ENCODE results near the gene IDH3A. TPM values are rescaled to one million over a fixed set of nuclear protein-coding genes. Genes with fewer than 3 reads are reported as not detected.

Gene IDH3A
- total RNA-seq, 2 donors from 2014 or later = 17.8 to 39.7 TPM

DNA sequence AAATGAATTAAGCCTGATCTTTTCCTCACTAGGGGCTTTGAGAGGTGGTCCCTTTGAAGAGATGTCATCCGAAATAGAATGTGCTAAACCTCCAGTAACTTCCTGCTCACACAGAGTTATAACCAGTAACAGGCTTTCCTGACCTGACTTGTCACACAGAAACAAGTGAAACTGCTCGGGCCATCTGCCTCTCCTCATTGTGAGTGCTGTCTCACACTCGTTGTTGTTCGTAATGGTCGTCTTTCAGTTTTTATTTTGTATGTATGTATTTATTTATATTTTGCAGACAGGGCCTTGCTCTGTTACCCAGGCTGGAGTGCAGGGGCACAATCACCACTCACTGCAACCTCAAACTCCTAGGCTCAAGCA is 61.2 kb downstream of the IDH3A start:
- Histone ChIP-seq H3K4me1 (peaks cover 100% of the 10 kb centered on the region), H3K36me3 (replicated peaks in 1 of 2; ENCODE audit: insufficient read depth in 1 of 2, low read depth in 2 of 2) (no peaks in the 10 kb centered on the region), H3K4me3 (no peak overlapping the region), H3K27me3 (no peaks in the 10 kb centered on the region), H3K27ac (peak overlapping the region; percentile 59 to 87 (median 65)), H3K9me3 (no peaks in the 10 kb centered on the region)
- ATAC-seq = no peak
- TF ChIP-seq, protein P1, sequence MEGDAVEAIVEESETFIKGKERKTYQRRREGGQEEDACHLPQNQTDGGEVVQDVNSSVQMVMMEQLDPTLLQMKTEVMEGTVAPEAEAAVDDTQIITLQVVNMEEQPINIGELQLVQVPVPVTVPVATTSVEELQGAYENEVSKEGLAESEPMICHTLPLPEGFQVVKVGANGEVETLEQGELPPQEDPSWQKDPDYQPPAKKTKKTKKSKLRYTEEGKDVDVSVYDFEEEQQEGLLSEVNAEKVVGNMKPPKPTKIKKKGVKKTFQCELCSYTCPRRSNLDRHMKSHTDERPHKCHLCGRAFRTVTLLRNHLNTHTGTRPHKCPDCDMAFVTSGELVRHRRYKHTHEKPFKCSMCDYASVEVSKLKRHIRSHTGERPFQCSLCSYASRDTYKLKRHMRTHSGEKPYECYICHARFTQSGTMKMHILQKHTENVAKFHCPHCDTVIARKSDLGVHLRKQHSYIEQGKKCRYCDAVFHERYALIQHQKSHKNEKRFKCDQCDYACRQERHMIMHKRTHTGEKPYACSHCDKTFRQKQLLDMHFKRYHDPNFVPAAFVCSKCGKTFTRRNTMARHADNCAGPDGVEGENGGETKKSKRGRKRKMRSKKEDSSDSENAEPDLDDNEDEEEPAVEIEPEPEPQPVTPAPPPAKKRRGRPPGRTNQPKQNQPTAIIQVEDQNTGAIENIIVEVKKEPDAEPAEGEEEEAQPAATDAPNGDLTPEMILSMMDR (IDR thresholded peaks at IDR 0.05) = no peak
- TF ChIP-seq POLR2A (IDR thresholded peaks at IDR 0.05) = no peak
- DNase-seq = peak in 1 of 4 donors; percentile 7
- intact Hi-C loops (cut with DNase I) = no loop called here
- WGBS, 2 donors = 51 to 54% methylated on average over 5 of the region's 5 CpGs

DNA sequence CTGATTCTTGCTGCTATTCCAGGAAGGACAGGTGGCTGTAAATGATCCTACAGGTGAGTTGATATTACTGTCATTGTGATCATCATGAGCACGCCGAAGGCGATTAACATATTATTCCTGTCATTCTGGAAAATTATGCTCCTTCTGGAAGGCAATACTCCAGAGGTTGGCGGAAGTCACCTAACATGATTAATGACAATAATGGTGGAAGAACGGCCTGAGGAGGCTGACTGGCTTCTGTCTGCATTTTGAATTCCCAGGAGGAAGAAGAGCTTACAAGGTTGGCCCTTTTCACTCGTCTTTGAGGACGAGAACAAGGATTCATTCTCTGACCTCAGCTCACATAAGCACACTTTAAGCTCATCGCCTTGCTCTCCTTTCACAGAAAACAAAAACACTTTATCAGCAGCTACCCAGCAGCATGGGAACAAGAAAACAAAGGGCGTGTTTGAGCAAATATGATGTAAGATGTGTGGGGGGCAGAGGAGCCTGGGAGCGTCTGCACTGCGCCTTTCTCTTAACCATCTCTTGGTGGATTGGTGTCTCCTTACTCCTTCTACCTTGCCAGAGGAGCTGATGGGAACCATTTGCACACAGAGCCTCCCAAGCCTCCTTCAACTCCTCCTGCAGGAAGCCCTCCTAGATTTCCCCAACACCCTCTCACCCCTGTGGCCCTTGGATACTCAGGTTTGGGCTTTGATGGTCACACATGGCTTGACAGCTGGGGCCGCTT is 62.2 kb downstream of the IDH3A start:
- H3K27me3 ChIP-seq = no peaks in the 10 kb centered on the region
- peaks cover 100% of the 10 kb centered on the region for H3K4me1 ChIP-seq
- WGBS, 2 donors = 75% methylated on average over 12 of the region's 12 CpGs
- no peak overlapping the region for H3K4me3 ChIP-seq
- DNase-seq (peak in 1 of 4 donors; percentile 9), ATAC-seq (no peak)
- no peaks in the 10 kb centered on the region for H3K9me3 ChIP-seq
- TF ChIP-seq, protein P1 (IDR thresholded peaks at IDR 0.05) = no peak
- TF ChIP-seq POLR2A (IDR thresholded peaks at IDR 0.05) = no peak
- H3K36me3 ChIP-seq (replicated peaks in 1 of 2; ENCODE audit: insufficient read depth in 1 of 2, low read depth in 2 of 2) = no peaks in the 10 kb centered on the region
- intact Hi-C loops (cut with DNase I) = no loop called here
- no peak overlapping the region for H3K27ac ChIP-seq

DNA sequence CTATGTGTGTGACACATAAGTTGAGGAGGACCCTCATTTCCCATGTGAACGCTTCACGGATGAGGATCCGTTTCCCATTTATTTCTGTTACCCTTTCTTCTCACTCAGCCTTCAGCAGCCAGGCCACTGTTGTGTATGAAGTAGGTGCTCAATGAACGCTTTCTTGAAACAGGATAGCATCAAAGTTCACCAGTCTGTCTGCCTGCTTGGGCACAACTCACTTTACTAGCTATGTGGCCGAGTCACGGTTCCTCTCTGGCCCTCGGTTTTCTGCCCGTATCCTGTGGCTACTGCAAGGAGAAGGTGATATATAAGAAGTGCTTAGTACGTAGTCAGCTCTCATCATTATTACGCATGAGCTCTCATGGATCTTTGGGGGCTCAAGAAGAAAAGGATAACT is 62.8 kb downstream of the IDH3A start:
- no peak for TF ChIP-seq POLR2A (IDR thresholded peaks at IDR 0.05)
- TF ChIP-seq, protein P1 (IDR thresholded peaks at IDR 0.05) = no peak
- Histone ChIP-seq H3K4me3 (no peak overlapping the region), H3K27me3 (no peaks in the 10 kb centered on the region), H3K36me3 (replicated peaks in 1 of 2; ENCODE audit: insufficient read depth in 1 of 2, low read depth in 2 of 2) (no peaks in the 10 kb centered on the region), H3K9me3 (no peaks in the 10 kb centered on the region), H3K27ac (no peak overlapping the region), H3K4me1 (peaks cover 100% of the 10 kb centered on the region)
- intact Hi-C loops (cut with DNase I) = no loop called here
- WGBS, 2 donors = 93 to 94% methylated on average over 10 of the region's 10 CpGs
- DNase-seq = no peak
- no peak for ATAC-seq

DNA sequence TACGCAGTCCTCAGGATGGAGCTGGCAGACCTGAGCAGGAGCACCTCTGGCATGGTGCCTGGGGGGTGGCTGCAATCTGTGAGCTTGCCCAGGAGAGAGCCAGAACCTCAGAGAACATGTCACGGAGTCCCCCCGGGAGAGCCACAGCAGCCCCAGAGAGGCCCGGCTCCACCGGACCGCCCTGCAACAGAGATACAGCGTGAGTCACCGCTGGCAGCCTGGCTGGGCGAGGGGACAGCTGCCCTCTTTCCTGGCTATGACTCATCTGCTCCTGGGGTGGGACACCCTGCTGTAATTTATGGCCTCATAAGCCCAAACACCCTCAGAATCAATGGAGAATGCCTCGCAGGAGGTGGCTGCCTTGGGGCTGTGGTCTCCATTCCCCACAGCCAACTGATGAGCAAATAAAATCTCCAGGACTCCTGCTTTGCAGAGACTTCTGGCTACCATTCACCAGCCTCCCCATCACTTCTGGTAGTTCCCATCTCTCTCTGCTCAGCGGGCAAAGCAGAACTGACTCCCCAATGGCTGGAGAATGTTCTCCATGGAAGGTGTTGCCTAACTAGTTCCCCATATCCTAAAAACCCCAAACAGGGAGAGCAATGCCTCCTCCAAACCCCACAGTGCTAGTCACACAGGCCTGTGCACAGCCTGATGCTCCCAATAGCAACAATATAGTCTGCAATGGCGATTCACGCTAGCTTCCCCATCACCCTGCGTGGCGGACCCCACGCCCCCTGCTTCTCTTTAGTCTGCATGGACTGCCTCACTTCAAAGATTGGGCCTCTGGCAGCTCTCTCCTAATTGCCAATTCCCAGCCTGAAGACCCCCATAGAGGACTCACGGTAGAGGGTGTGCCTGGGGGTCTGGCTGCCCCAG is 63.6 kb downstream of the IDH3A start:
- 53 to 88% methylated on average over 8 to 16 of the region's 17 CpGs for WGBS, 2 donors
- intact Hi-C loops (cut with DNase I) = no loop called here

More for the DNA sequence above, 63.6 kb downstream of the IDH3A start:
- TF ChIP-seq, protein P1 (IDR thresholded peaks at IDR 0.05) = no peak
- no peak for TF ChIP-seq POLR2A (IDR thresholded peaks at IDR 0.05)
- ATAC-seq (peak; percentile 68), DNase-seq (peak; percentile 80 to 94 (median 84))
- Histone ChIP-seq H3K4me1 (peaks cover 100% of the 10 kb centered on the region), H3K4me3 (no peak overlapping the region), H3K27me3 (no peaks in the 10 kb centered on the region), H3K9me3 (no peaks in the 10 kb centered on the region), H3K36me3 (replicated peaks in 1 of 2; ENCODE audit: insufficient read depth in 1 of 2, low read depth in 2 of 2) (no peaks in the 10 kb centered on the region), H3K27ac (peak overlapping the region; percentile 26 to 65 (median 46))
